Stomach (tissue), 4 donors: Measurements from ENCODE around the gene XYLT1.

Experiments
- CTCF ChIP-seq, 7 experiments: fragments of 450-650 bp in 4 of 7; fragments of 200-600 bp in 3 of 7; sonication (generic) in 3 of 7; IDR thresholded peaks; one replicate each; pipeline ENCODE4 v1.5.1; 2016 to 2019; ENCODE audit warnings: antibody characterized with exemption in 7 of 7, control low read depth in 2 of 7, mild to moderate bottlenecking in 1 of 7
- EP300 ChIP-seq: sonication (generic); formaldehyde crosslinking; IDR thresholded peaks from one replicate; pipeline ENCODE4 v1.6.1; 2017; ENCODE audit warnings: antibody characterized with exemption
- POLR2A ChIP-seq, 4 donors: fragments of 450-650 bp; IDR thresholded peaks; one replicate each; pipeline ENCODE4 v1.6.1; 2016; ENCODE audit warnings: antibody characterized with exemption in 4 of 4, control low read depth in 2 of 4, mild to moderate bottlenecking in 1 of 4, moderate library complexity in 1 of 4
- POLR2AphosphoS5 ChIP-seq, 3 donors: sonication (generic); formaldehyde crosslinking; IDR thresholded peaks; one replicate each; pipeline ENCODE4 v1.6.1; 2016; ENCODE audit warnings: antibody characterized with exemption in 3 of 3

GRCh38 chr16:17491140-17491662 lies 20.4 kb upstream of the XYLT1 start:
- TF ChIP-seq CTCF (IDR thresholded peaks at IDR 0.05), result no peak
- TF ChIP-seq EP300, result no peak
- TF ChIP-seq POLR2A (IDR thresholded peaks at IDR 0.05), result no peak
- no peak for TF ChIP-seq POLR2AphosphoS5 (IDR thresholded peaks at IDR 0.05)
